RWPE1 (cell line): ENCODE measurements around the gene ADGRV1.

Experiments
- CTCF ChIA-PET: fragments of 350-600 bp; sonication (Branson Sonifier 250); formaldehyde crosslinking; extraction: SDS; loops from one replicate; lab custom pipeline; 2021; lab: Yijun Ruan, JAX
- POLR2A ChIA-PET: fragments of 400-600 bp; formaldehyde crosslinking; extraction: SDS; loops from one replicate; lab custom pipeline; 2020; ENCODE audit warnings: antibody characterized with exemption; ENCODE audit not compliant: low non-redundant PET; lab: Yijun Ruan, JAX
- DNase-seq: peaks from one replicate; pipeline ENCODE4 v3.0.0; 2012; ENCODE audit warnings: low spot score
- H3K27ac ChIP-seq: fragments of 450-650 bp; 2 replicates; pipeline ENCODE4 v1.5.1; 2017
- CTCF ChIP-seq: fragments of 450-650 bp; conservative IDR thresholded peaks from 2 replicates; pipeline ENCODE4 v1.5.1; 2017; ENCODE audit warnings: low read depth, mild to moderate bottlenecking

Gene ADGRV1

GRCh38 chr5:90855296-90856010 lies 296.9 kb downstream of the ADGRV1 start:
- CTCF ChIA-PET = interaction anchor here (0.5 to 1.6 kb wide), 3 partner anchors 11 to 564 kb away, joined by 3 to 6 read pairs (median 5); no protein-coding TSS in a partner anchor
- TF ChIP-seq CTCF = no peak
- DNase-seq = no peak
- H3K27ac ChIP-seq = no peak overlapping the region
- POLR2A ChIA-PET = no interaction called here

GRCh38 chr5:90861843-90862586 lies 303.4 kb downstream of the ADGRV1 start:
- CTCF ChIA-PET = interaction anchor here (0.6 to 1.9 kb wide), 5 partner anchors 70 to 562 kb away, joined by 3 to 10 read pairs (median 5); no protein-coding TSS in a partner anchor
- peak; percentile 29; the same call in 1 of the 2 replicates for TF ChIP-seq CTCF
- no peak overlapping the region for H3K27ac ChIP-seq
- DNase-seq = no peak
- POLR2A ChIA-PET = no interaction called here

- H3K27ac ChIP-seq = no peak overlapping the region
- CTCF ChIA-PET = interaction anchor here (0.6 to 3.7 kb wide), 10 partner anchors 18 to 554 kb away, joined by 3 to 25 read pairs (median 4); partner anchors contain the start of gene ARRDC3
- no peak for DNase-seq
- POLR2A ChIA-PET = no interaction called here
- no peak for TF ChIP-seq CTCF
These were observed 306.6 kb downstream of the ADGRV1 start for GRCh38 chr5:90865180-90865579.

- TF ChIP-seq CTCF = peak; percentile 69
- POLR2A ChIA-PET = no interaction called here
- peak; percentile 58 for DNase-seq
- H3K27ac ChIP-seq = no peak overlapping the region
- CTCF ChIA-PET = interaction anchor here (0.6 to 3.7 kb wide), 17 partner anchors 11 to 633 kb away, joined by 3 to 25 read pairs (median 4); no protein-coding TSS in a partner anchor
These were observed 307.7 kb downstream of the ADGRV1 start for GRCh38 chr5:90866333-90866732.

GRCh38 chr5:90866915-90867731 lies 308.5 kb downstream of the ADGRV1 start:
- ChIA-PET CTCF (interaction anchor here (0.7 to 3.7 kb wide), 7 partner anchors 12 to 552 kb away, joined by 3 to 25 read pairs (median 5); no protein-coding TSS in a partner anchor), POLR2A (no interaction called here)
- DNase-seq = no peak
- no peak for TF ChIP-seq CTCF
- H3K27ac ChIP-seq = no peak overlapping the region

GRCh38 chr5:90868799-90869198 lies 310.2 kb downstream of the ADGRV1 start:
- no peak overlapping the region for H3K27ac ChIP-seq
- POLR2A ChIA-PET = no interaction called here
- no peak for DNase-seq
- CTCF ChIA-PET = no interaction called here
- no peak for TF ChIP-seq CTCF
